Thoracic aorta (tissue), 2 donors: ENCODE measurements around the gene TEX44. TPM values are rescaled to one million over a fixed set of nuclear protein-coding genes. Genes with fewer than 3 reads are reported as not detected.
A peak's percentile ranks its signal among the peaks of the same experiment; 100 is the strongest.

Experiments
- ATAC-seq: fragments of 150-250 bp; one replicate; pipeline ENCODE4 v1.8.0; 2017; ENCODE audit warnings: low read depth; ENCODE audit not compliant: insufficient number of reproducible peaks, low FRiP score
- DNase-seq: peaks from one replicate; pipeline ENCODE4 v3.0.0-alpha.2; 2020; ENCODE audit warnings: low spot score
- H3K27ac ChIP-seq, 2 donors: fragments of 200-600 bp; sonication (generic); 1 replicate in 1 of 2; 2 replicates in 1 of 2; pipeline ENCODE4 v1.5.1; 2016; ENCODE audit warnings: mild to moderate bottlenecking in 2 of 2, moderate library complexity in 2 of 2
- H3K27me3 ChIP-seq: fragments of 200-600 bp; sonication (generic); replicated peaks from 2 replicates; pipeline ENCODE4 v1.6.0; 2016; ENCODE audit warnings: mild to moderate bottlenecking; ENCODE audit not compliant: insufficient read depth
- H3K36me3 ChIP-seq: fragments of 200-600 bp; sonication (generic); one replicate; pipeline ENCODE4 v1.5.1; 2016
- H3K4me1 ChIP-seq, 2 donors: fragments of 200-600 bp; sonication (generic); 1 replicate in 1 of 2; 2 replicates in 1 of 2; pipeline versions ENCODE4 v1.5.1 to v1.6.0; 2016; ENCODE audit warnings: low read depth in 2 of 2, mild to moderate bottlenecking in 1 of 2; ENCODE audit not compliant: control insufficient read depth in 1 of 2
- H3K4me3 ChIP-seq: fragments of 200-600 bp; sonication (generic); 2 replicates; pipeline ENCODE4 v1.5.1; 2016; ENCODE audit warnings: mild to moderate bottlenecking
- H3K9me3 ChIP-seq: fragments of 200-600 bp; sonication (generic); 2 replicates; pipeline ENCODE4 v1.5.1; 2016
- total RNA-seq, 2 donors: library from RNA; depleted of rRNA; stranded (reverse); fragments of >200 nt; gene quantifications; one replicate each; pipeline versions ENCODE4 v1.1.0 to v1.2.3, GENCODE V29; 2016
- TF ChIP-seq, protein P1 (sequence below): fragments of 200-600 bp; sonication (generic); IDR thresholded peaks from one replicate; pipeline ENCODE4 v1.5.1; 2019; ENCODE audit warnings: antibody characterized with exemption

The TEX44 gene
- total RNA-seq, 2 donors from 2014 or later, result not detected

DNA sequence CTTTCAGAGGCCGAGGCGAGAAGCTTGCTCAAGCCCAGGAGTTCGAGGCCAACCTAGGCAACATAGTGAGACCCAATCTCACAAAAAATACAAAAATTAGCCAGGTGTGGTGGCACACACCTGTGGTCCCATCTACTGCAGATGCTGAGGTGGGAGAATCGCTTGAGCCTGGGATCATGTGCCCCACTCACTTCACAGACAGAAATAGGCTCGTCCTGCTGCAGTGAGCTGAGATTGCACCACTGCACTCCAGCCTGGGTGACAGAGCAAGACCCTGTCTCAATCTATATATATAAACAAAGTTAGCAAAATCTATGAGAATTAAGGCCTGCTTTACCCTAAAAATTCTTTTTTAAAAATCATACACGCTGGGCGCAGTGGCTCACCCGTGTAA lies 50.8 kb downstream of the TEX44 start:
- Histone ChIP-seq H3K27me3 (no peaks in the 10 kb centered on the region), H3K9me3 (no peaks in the 10 kb centered on the region), H3K36me3 (no peaks in the 10 kb centered on the region), H3K27ac (peak overlapping the region; percentile 99), H3K4me3 (peak overlapping the region; percentile 65), H3K4me1 (peaks cover 29 to 45% of the 10 kb centered on the region in 2 donors)
- no peak for ATAC-seq
- DNase-seq, result no peak
- TF ChIP-seq, protein P1, sequence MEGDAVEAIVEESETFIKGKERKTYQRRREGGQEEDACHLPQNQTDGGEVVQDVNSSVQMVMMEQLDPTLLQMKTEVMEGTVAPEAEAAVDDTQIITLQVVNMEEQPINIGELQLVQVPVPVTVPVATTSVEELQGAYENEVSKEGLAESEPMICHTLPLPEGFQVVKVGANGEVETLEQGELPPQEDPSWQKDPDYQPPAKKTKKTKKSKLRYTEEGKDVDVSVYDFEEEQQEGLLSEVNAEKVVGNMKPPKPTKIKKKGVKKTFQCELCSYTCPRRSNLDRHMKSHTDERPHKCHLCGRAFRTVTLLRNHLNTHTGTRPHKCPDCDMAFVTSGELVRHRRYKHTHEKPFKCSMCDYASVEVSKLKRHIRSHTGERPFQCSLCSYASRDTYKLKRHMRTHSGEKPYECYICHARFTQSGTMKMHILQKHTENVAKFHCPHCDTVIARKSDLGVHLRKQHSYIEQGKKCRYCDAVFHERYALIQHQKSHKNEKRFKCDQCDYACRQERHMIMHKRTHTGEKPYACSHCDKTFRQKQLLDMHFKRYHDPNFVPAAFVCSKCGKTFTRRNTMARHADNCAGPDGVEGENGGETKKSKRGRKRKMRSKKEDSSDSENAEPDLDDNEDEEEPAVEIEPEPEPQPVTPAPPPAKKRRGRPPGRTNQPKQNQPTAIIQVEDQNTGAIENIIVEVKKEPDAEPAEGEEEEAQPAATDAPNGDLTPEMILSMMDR, result no peak

Other genes with a start within 250 kb of the TEX44 start
- 10 to 100 TPM; 11.4 to 17.5 TPM for gene B3GNT7, start 197.2 kb upstream of the TEX44 start, total RNA-seq
- 100 to 1,000 TPM in 1 of 2 donors, 10 to 100 TPM in 1; 80.4 to 210 TPM for gene NCL, start 128.4 kb upstream of the TEX44 start, total RNA-seq
- 1 to 10 TPM in 1 of 2 donors, under 1 TPM in 1; 0.21 to 3.2 TPM for gene NMUR1, start 62.4 kb upstream of the TEX44 start, total RNA-seq
- gene PTMA, start 115.7 kb downstream of the TEX44 start, total RNA-seq, result 1,000 to 10,000 TPM in 1 of 2 donors, 100 to 1,000 TPM in 1; 700 to 1,022 TPM
- gene PDE6D, start 188.4 kb downstream of the TEX44 start, total RNA-seq, result 10 to 100 TPM; 24.9 to 30.2 TPM
- gene COPS7B, start 193.6 kb downstream of the TEX44 start, total RNA-seq, result 10 to 100 TPM; 25.5 to 25.7 TPM